Type B pancreatic cell (in vitro differentiated cells): ENCODE measurements around the gene CDH18. TPM values are rescaled to one million over a fixed set of nuclear protein-coding genes. Genes with fewer than 3 reads are reported as not detected.

Experiments used
- DNase-seq: peaks from one replicate; pipeline ENCODE4 v3.0.0; 2021; ENCODE audit warnings: mixed read lengths; ENCODE audit not compliant: unreplicated experiment; ENCODE audit errors: extremely low spot score
- H3K27ac Mint-ChIP-seq: 2 replicates; pipeline ENCODE4 v1.8.0; 2021; ENCODE audit warnings: mild to moderate bottlenecking, mixed read lengths
- H3K27me3 Mint-ChIP-seq: 2 replicates; pipeline ENCODE4 v1.8.0; 2021; ENCODE audit warnings: mixed read lengths
- H3K36me3 Mint-ChIP-seq: 2 replicates; pipeline ENCODE4 v1.8.0; 2021; ENCODE audit warnings: mixed read lengths
- H3K4me1 Mint-ChIP-seq: one replicate; pipeline ENCODE4 v1.8.0; 2021; ENCODE audit warnings: mixed read lengths; ENCODE audit not compliant: unreplicated experiment
- H3K4me3 Mint-ChIP-seq: 2 replicates; pipeline ENCODE4 v1.8.0; 2021; ENCODE audit warnings: mild to moderate bottlenecking, mixed read lengths
- H3K9me3 Mint-ChIP-seq: 2 replicates; pipeline ENCODE4 v1.8.0; 2021; ENCODE audit warnings: mixed read lengths
- total RNA-seq: library from RNA; stranded (reverse); gene quantifications from 2 replicates; pipeline ENCODE4 v1.2.1, GENCODE V29; 2021; ENCODE audit warnings: low replicate concordance
- TF ChIP-seq, protein P1 (sequence below): fragments of 200-600 bp; sonication (generic); conservative IDR thresholded peaks from 2 replicates; pipeline ENCODE4 v1.5.0; 2021; ENCODE audit warnings: antibody characterized with exemption, mild to moderate bottlenecking

The CDH18 gene
- total RNA-seq, 1 donor from 2014 or later, result 20.2 TPM

DNA sequence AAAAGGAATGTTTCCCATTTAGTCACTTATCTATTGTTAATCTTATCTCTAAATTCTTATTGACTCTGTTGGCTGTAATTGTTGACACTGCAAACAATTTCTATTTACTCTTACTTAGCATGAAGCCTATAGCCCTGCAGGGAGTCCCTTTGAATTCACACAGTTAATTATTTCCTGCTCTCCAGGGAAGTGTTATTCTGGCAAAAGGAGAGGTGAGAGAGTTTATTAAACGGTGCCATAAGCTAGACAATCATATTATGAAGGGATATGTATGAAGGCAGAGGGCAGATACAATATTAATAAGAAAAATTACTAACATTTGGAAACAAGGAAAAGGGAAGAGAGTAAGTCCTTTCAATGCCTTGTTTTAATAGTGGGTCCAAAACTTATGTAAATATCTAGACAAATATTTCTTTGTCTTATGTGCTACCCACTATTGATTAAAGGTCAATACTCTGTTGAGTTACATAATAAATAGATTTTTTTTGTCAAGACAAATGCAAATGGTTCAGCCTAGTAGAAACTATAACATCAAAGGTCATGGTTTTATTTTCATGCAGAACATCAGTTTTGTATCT, 107.1 kb downstream of the CDH18 start:
- no peak overlapping the region for H3K27ac Mint-ChIP-seq
- peaks cover 25% of the 10 kb centered on the region for H3K27me3 Mint-ChIP-seq
- DNase-seq, result no peak
- peaks cover 18% of the 10 kb centered on the region for H3K4me1 Mint-ChIP-seq
- no peak overlapping the region for H3K4me3 Mint-ChIP-seq
- TF ChIP-seq, protein P1, sequence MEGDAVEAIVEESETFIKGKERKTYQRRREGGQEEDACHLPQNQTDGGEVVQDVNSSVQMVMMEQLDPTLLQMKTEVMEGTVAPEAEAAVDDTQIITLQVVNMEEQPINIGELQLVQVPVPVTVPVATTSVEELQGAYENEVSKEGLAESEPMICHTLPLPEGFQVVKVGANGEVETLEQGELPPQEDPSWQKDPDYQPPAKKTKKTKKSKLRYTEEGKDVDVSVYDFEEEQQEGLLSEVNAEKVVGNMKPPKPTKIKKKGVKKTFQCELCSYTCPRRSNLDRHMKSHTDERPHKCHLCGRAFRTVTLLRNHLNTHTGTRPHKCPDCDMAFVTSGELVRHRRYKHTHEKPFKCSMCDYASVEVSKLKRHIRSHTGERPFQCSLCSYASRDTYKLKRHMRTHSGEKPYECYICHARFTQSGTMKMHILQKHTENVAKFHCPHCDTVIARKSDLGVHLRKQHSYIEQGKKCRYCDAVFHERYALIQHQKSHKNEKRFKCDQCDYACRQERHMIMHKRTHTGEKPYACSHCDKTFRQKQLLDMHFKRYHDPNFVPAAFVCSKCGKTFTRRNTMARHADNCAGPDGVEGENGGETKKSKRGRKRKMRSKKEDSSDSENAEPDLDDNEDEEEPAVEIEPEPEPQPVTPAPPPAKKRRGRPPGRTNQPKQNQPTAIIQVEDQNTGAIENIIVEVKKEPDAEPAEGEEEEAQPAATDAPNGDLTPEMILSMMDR, result no peak
- H3K36me3 Mint-ChIP-seq, result no peaks in the 10 kb centered on the region
- H3K9me3 Mint-ChIP-seq, result no peaks in the 10 kb centered on the region

DNA sequence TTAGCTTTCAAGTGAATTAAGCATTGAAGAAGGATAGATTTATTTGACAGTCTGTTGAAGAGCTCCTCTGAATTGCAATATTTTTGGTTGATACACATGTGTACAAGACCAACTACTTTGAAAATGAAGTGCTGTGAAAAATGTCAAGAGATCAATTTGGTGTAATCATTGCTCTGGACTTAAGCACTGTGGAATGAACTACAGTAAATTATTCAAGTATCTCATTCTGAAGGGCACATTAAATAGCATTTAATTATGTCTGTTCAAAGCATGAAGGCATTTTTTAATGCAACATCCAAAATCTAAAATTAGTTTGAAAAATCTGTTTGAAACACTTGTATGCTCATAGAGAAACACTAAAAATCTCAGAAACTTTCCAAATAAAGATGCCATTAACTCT, 107.5 kb downstream of the CDH18 start:
- no peak for DNase-seq
- Mint-ChIP-seq H3K4me1 (peaks cover 18% of the 10 kb centered on the region), H3K9me3 (no peaks in the 10 kb centered on the region), H3K27me3 (peaks cover 23% of the 10 kb centered on the region), H3K36me3 (no peaks in the 10 kb centered on the region), H3K27ac (no peak overlapping the region), H3K4me3 (no peak overlapping the region)
- TF ChIP-seq, protein P1, result no peak

DNA sequence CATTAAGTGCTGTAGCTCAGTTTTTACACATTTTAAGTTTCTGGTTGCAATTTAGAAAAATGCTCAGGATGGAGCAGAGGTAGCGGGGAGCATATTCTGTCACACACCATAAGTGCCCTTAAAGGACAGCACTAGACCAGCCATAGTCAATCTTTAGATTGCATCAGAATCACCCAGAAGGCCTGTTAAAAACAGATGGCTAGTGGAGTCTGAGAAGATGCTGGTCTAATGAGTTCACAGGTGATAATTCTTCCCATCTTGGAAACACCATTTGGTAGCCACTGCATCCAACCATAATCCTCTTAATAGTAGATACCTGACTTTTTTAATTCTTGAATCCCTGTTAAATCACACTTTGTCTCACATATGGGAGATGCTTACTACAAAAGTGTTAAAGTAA, 113.2 kb downstream of the CDH18 start:
- TF ChIP-seq, protein P1, result no peak
- no peak overlapping the region for H3K4me3 Mint-ChIP-seq
- H3K36me3 Mint-ChIP-seq, result peaks cover 4% of the 10 kb centered on the region
- no peak overlapping the region for H3K27ac Mint-ChIP-seq
- peaks cover 6% of the 10 kb centered on the region for H3K9me3 Mint-ChIP-seq
- H3K27me3 Mint-ChIP-seq, result peaks cover 19% of the 10 kb centered on the region
- H3K4me1 Mint-ChIP-seq, result peaks cover 4% of the 10 kb centered on the region
- no peak for DNase-seq

GRCh38 chr5:19866090-19866450, 121.9 kb downstream of the CDH18 start:
- TF ChIP-seq, protein P1, result no peak
- Mint-ChIP-seq H3K27ac (peak overlapping the region; percentile 80), H3K36me3 (no peaks in the 10 kb centered on the region), H3K4me3 (peak overlapping the region; percentile 38), H3K9me3 (no peaks in the 10 kb centered on the region), H3K27me3 (no peaks in the 10 kb centered on the region), H3K4me1 (peaks cover 10% of the 10 kb centered on the region)
- DNase-seq, result no peak

GRCh38 chr5:19865336-19866089, 122.5 kb downstream of the CDH18 start:
- H3K27ac Mint-ChIP-seq, result peak overlapping the region; percentile 80
- peak overlapping the region; percentile 38 for H3K4me3 Mint-ChIP-seq
- H3K4me1 Mint-ChIP-seq, result peaks cover 10% of the 10 kb centered on the region
- DNase-seq, result no peak
- H3K9me3 Mint-ChIP-seq, result no peaks in the 10 kb centered on the region
- TF ChIP-seq, protein P1, result no peak
- no peaks in the 10 kb centered on the region for H3K27me3 Mint-ChIP-seq
- H3K36me3 Mint-ChIP-seq, result no peaks in the 10 kb centered on the region
